G401 (cell line): ENCODE results near the gene IGF2BP1. TPM values are rescaled to one million over a fixed set of nuclear protein-coding genes. Genes with fewer than 3 reads are reported as not detected.
"Not testable (repeated sequence)": the region's sequence is repeated elsewhere in the genome, so short reads cannot be mapped to it uniquely, and the experiment has no call there.

Experiments
- DNase-seq: peaks from one replicate; pipeline ENCODE4 v3.0.0-alpha.2; 2015; ENCODE audit warnings: low spot score
- in situ Hi-C: cut with HindIII; loops from 2 replicates; pipeline ENCODE4 v1.10.0; 2016; ENCODE audit warnings: low sequenced_read_pairs, mixed read lengths
- total RNA-seq: library from RNA; depleted of rRNA; stranded (reverse); fragments of >200 nt; shearing (Covaris generic); gene quantifications from 2 replicates; pipeline ENCODE4 v1.2.3, GENCODE V29; 2014; rRNA removed

IGF2BP1 gene
- total RNA-seq, 1 experiment from 2014 or later: 86.2 TPM

- DNase-seq: no peak
These were observed 82.9 kb downstream of the IGF2BP1 start for GRCh38 chr17:49079840-49080663.

GRCh38 chr17:49082231-49082630, 85.0 kb downstream of the IGF2BP1 start:
- in situ Hi-C loops: no loop called here
- no peak for DNase-seq

More at GRCh38 chr17:49079840-49080663, 82.9 kb downstream of the IGF2BP1 start:
- in situ Hi-C loops: no loop called here

- DNase-seq, in situ Hi-C loops: not testable (repeated sequence)
These were observed 87.9 kb downstream of the IGF2BP1 start for GRCh38 chr17:49085046-49085445.

- in situ Hi-C loops: no loop called here
These were observed 88.6 kb downstream of the IGF2BP1 start for GRCh38 chr17:49085565-49086315.

GRCh38 chr17:49086316-49086605, 89.1 kb downstream of the IGF2BP1 start:
- DNase-seq: no peak
- in situ Hi-C loops: no loop called here

More at GRCh38 chr17:49085565-49086315, 88.6 kb downstream of the IGF2BP1 start:
- no peak for DNase-seq

DNA sequence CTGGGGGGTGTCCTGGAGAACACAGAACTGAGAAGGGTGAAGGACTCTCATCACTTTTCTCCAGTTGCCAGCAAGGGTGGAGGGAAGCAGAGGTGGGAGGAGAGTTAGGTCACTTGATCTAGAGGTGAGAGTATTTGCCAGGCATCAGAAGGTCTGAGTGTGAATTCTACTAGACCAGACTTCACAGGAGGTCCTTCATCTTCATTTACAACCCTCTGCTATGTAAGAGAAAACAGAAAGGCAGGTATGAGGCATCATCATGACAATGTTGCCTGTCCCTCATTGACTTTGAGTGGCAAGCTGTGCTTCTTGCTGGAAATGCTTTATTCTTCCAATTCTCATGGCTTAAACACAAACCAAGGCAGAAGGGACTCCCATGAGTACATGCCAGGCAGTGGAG, 89.5 kb downstream of the IGF2BP1 start:
- DNase-seq: no peak
- in situ Hi-C loops: no loop called here

DNA sequence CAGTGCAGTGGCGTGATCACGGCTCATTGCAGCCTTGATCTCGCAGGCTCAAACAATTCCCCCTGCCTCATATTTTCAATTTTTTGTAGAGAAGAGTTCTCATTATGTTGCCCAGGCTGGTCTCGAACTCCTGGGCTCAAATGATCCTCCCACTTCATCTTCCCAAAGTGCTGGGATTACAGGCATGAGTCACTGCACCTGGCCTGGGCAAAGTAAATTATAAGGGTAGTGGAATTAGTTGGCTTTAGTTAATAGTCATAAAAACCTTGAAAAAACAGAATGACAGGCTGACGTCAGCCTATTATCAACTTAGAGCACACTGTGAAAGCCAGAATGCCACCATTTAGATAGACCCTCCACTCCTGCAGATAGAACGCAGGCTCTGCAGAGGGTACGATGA, 91.9 kb downstream of the IGF2BP1 start:
- in situ Hi-C loops: no loop called here
- DNase-seq: no peak

GRCh38 chr17:49090878-49091594, 93.9 kb downstream of the IGF2BP1 start:
- DNase-seq: no peak
- in situ Hi-C loops: no loop called here

DNA sequence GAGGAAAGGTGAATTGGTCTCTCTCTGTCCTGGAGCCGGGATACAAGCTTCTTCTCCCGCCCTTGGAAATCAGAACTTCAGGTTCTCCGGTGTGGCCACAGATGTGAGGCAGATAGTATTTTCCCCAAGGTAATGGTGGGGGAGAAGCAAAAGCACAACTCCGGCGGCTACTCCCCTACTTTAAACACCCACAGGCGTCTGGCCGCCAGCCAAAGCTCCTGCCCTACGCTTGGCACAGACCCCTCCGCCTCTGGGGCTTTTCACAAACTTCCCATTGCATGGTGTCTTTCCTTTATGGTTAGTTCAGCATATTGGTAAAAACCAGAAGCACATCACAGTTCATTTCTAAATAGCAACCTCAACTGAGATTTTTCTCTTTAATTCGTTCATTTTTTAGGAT, 95.9 kb downstream of the IGF2BP1 start:
- no peak for DNase-seq
- in situ Hi-C loops: no loop called here

- in situ Hi-C loops: no loop called here
These were observed 103.4 kb downstream of the IGF2BP1 start for GRCh38 chr17:49100601-49101000.

DNA sequence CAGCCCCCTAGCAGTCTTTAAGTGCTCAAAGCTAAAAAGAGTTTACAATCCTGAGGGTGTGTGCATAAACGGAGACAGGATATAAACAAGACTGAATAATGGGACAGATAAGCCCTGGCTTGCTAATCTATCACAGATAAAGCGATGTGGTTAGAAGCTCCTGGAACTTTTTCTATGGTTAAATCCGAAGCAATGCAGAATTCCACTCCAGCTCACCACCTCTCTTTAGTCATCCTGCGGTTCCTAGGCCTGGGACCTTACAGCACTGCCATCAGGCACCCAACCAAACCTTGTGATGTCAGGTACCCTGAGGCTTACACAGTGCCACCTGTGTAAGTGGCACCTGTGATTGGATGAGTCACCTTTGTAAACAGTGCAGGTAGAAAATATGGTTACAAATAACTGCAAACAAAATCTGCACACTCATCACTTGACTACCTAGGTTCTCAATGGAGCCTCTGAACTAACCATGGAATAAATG, 103.9 kb downstream of the IGF2BP1 start:
- in situ Hi-C loops: no loop called here
- DNase-seq: no peak

More at GRCh38 chr17:49100601-49101000, 103.4 kb downstream of the IGF2BP1 start:
- no peak for DNase-seq

DNA sequence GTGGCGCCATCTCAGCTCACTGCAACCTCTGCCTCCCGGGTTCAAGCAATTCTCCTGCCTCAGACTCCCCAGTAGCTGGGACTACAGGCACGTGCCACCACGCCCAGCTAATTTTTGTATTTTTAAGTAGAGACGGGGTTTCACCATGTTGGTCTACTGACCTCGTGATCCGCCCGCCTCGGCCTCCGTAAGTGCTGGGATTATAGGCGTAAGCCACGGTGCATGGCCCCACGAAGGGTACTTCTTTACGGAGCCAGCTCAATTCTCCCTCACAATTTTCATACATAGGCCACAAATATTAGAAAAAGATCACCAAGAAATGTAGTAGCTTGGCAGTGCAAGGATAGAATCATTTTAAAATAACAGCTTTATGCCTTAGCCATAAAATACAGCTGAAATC, 106.2 kb downstream of the IGF2BP1 start:
- in situ Hi-C loops, DNase-seq: not testable (repeated sequence)

GRCh38 chr17:49104511-49105074, 107.4 kb downstream of the IGF2BP1 start:
- DNase-seq: no peak

More at GRCh38 chr17:49104511-49105074, 107.4 kb downstream of the IGF2BP1 start:
- in situ Hi-C loops: no loop called here

Other genes with a start within 250 kb of the IGF2BP1 start
- 6.9 and 9.4 TPM in 2 replicates for gene TTLL6, start 180.2 kb upstream of the IGF2BP1 start, total RNA-seq
- 37.8 and 66.1 TPM in 2 replicates for gene CALCOCO2, start 166.3 kb upstream of the IGF2BP1 start, total RNA-seq
- gene ATP5MC1, start 104.6 kb upstream of the IGF2BP1 start, total RNA-seq: 62.0 and 83.3 TPM in 2 replicates
- gene UBE2Z, start 89.0 kb upstream of the IGF2BP1 start, total RNA-seq: 71.2 and 71.3 TPM in 2 replicates
- gene SNF8, start 52.5 kb upstream of the IGF2BP1 start, total RNA-seq: 206 and 275 TPM in 2 replicates
- 0.20 and 1.5 TPM in 2 replicates for gene GIP, start 28.8 kb upstream of the IGF2BP1 start, total RNA-seq
- gene B4GALNT2, start 135.4 kb downstream of the IGF2BP1 start, total RNA-seq: not detected in 2 replicates
- gene GNGT2, start 213.2 kb downstream of the IGF2BP1 start, total RNA-seq: not detected in 2 replicates
- gene ABI3, start 213.3 kb downstream of the IGF2BP1 start, total RNA-seq: 0.14 TPM in 1 of 2 replicates, not detected in the other
- gene PHOSPHO1, start 233.4 kb downstream of the IGF2BP1 start, total RNA-seq: 3.5 and 4.1 TPM in 2 replicates